HG02852 (cell line): ENCODE measurements around the gene PSMD13.
A peak's percentile ranks its signal among the peaks of the same experiment; 100 is the strongest.
"Not testable (repeated sequence)": the region's sequence is repeated elsewhere in the genome, so short reads cannot be mapped to it uniquely, and the experiment has no call there.

Experiments used
- ATAC-seq: cut with Tn5 transposase; IDR thresholded peaks from one replicate; pipeline ENCODE4 v1.9.1; 2021; ENCODE audit warnings: mild to moderate bottlenecking, moderate library complexity; ENCODE audit not compliant: unreplicated experiment

PSMD13 gene

DNA sequence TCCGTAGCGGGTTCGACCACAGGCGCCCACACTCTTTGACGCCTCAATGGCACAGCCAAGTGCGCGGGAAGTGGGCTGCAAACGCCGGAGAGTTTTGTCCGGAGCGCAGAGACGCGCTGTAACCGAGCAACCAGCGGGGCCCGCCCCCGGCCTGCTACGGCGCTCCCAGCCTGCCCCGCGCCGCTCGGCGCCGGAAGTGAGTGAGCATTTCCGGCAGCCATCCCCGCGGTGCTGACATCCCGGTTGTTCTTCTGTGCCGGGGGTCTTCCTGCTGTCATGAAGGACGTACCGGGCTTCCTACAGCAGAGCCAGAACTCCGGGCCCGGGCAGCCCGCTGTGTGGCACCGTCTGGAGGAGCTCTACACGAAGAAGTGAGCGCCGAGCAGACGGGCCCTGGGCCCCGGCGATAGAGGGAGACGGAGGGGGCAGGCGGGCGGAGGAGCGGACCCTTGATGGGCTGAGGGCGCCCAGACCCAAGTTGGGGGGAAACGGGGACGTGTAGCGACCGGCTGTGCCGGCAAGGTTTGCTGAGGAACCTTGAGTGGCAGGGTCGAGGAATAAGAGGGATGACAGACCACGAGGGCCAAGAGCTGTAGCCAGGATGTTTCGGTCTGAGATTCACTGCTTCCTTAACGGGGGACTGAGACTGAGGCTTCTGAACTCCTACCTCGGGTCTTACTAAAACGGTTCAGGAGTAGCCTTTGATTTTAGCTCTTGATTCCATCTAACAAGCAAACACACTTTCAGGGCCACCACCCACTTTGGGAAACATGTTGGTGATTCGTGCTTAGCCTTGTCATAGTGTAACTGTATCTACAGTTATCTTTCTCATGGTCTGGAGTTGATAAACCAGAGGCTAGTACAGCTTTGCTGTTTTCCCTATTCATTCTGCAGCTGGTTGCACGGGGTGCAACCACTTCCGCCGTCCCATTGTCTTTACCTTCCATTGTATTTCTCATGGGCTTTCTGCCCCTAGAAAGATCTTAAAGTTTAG is at the start of gene PSMD13:
Gene PSMD13, plus strand, starts transcription at position 203 of the 994 bp plus-strand sequence. Its CDS starts 74 bp downstream, at position 277.
- peak; percentile 84 for ATAC-seq

DNA sequence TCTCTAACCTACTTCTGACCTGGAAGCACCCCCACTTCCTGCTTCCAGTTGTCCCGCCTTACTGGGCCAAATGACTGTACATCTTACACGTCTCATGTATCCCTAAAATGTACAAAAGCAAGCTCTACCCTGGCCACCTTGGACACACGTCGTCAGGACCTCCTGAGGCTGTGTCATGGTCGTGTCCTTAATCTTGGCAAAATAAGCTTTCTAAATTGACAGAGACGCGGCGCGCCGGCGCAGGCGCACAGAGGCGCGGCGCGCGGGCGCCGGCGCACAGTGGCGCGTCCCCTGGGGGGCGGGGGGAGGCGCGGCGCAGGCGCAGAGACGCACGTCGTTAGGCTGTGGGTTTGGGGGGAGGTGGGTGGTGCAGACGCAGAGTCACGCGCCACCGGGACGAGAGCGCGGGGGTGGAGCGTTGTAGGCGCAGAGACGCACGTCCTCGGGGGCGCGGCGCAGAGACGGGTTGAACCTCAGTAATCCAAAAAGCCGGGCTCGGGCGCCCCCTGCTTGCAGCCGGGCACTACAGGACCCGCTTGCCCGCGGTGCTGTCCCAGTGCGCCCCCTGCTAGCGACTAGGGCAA is 47.5 kb upstream of the PSMD13 start:
- not testable (repeated sequence) for ATAC-seq

DNA sequence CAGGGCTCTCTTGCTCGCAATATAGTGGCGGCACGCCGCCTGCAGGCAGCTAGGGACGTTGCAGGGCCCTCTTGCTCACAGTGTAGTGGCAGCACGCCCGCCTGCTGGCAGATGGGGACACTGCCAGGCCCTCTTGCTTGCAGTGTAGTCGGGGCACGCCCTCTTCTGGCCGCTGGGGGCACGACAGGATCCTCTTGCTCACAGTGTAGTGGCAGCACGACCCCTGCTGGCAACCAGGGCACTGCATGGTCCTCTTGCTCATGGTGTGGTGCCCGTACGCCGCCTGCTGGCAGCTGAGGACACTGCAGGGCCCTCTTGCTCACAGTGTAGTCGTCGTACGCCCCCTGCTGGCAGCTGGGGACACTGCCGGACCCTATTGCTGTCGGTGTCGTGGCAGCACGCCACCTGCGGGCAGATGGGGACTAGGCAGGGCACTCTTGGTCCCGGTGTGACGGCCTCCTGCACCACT is 46.9 kb upstream of the PSMD13 start:
- ATAC-seq, result not testable (repeated sequence)

DNA sequence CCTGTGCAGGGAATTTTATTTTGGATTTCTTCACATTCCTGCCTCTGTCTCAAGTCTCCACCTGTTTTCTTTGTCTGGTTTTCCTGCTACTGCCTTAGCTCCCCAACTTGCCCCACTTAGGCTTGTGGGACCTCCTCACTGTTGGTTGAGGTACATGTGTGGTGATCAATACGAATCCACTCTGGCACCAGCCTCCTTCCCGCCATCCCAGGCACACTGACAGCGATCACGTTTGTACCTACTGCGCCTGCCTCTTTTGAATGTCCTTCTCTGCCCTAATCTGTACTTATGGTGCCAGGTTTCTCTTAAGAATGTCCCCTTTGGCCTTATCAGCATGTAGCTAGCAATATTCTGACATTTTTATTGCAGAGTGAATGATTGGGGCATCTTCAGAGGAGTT is 46.2 kb upstream of the PSMD13 start:
- not testable (repeated sequence) for ATAC-seq

DNA sequence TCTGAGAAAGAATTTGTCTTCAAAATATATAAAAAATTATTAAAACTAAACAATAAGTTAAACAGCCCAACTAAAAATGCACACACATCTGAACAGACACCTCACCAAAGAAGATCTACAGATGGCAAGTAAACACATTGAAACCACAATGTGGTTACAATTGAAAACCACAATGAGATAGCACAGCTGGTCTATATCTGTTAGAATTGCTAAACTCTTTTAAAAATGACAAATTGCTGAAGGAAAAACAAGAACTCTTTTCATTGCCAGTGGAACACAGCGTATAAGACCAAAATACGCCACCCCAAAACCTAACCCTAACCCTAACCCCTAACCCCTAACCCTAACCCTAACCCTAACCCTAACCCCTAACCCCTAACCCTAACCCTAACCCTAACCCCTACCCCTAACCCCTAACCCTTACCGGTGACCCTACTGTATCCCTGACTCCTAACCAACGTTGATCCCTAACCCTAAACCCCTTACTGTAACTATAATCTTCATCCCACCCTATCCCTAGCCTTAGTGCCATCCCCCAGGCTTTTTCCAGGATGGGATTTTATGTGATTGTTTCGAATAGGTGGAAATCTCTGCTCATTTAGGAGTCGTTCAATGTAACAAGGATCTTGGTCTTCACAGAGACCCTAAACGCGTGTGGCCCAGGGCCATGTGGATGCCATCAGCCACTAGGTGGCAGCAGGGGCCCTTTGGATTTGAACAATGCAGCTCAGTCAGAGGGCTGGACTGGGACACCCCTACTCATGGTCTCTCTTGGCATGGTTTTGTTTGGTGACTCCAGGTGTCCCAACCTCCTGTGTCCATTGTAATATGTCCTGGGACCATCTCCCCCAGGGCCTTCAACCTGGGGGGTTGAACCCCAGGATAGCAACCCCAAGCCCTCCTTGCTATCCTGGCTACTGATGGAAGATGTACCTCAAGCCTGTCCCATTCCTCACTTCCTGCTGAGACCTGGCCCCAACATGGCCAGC is 45.0 kb upstream of the PSMD13 start:
- ATAC-seq, result not testable (repeated sequence)

DNA sequence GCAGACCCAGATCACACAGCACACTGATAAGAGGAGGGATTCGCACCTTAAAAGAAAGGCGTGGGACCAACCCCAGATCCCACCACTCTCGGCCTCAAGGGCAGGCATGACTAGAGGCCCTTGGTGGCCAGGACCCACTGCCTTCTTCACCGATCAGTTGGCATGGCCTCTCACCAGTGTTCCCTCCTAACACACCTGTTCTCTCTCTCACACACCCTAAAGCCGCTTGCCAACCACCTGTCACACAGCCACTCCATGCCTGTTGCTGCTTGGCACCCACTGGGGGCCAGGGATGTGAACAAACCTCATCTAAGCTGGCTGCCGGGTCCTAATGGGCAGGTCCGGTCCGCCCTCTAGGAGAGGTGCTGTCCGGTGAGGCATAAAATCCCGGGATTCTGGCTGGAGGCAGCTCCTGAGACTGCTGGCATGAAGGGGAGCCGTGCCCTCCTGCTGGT is 44.1 kb upstream of the PSMD13 start, which contains the start of gene SCGB1C1:
Gene SCGB1C1, plus strand, starts transcription at position 405 of the 455 bp plus-strand sequence. Its CDS starts 22 bp downstream, at position 427.
- ATAC-seq, result not testable (repeated sequence)

DNA sequence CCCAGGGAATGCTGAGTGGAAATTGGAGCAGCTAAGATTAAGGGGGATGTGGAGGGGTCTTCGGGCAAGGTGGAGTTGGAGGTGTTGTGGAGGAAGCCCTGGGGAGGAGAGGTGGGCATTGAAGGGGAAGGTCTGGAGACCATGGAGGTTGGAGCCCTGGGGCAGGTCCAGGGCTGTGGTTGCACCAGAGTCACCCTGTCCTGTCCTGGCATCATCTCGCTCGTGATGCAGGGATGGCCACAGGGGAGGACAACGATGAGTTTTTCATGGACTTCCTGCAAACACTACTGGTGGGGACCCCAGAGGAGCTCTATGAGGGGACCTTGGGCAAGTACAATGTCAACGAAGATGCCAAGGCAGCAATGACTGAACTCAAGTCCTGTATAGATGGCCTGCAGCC is 43.3 kb upstream of the PSMD13 start:
- not testable (repeated sequence) for ATAC-seq

DNA sequence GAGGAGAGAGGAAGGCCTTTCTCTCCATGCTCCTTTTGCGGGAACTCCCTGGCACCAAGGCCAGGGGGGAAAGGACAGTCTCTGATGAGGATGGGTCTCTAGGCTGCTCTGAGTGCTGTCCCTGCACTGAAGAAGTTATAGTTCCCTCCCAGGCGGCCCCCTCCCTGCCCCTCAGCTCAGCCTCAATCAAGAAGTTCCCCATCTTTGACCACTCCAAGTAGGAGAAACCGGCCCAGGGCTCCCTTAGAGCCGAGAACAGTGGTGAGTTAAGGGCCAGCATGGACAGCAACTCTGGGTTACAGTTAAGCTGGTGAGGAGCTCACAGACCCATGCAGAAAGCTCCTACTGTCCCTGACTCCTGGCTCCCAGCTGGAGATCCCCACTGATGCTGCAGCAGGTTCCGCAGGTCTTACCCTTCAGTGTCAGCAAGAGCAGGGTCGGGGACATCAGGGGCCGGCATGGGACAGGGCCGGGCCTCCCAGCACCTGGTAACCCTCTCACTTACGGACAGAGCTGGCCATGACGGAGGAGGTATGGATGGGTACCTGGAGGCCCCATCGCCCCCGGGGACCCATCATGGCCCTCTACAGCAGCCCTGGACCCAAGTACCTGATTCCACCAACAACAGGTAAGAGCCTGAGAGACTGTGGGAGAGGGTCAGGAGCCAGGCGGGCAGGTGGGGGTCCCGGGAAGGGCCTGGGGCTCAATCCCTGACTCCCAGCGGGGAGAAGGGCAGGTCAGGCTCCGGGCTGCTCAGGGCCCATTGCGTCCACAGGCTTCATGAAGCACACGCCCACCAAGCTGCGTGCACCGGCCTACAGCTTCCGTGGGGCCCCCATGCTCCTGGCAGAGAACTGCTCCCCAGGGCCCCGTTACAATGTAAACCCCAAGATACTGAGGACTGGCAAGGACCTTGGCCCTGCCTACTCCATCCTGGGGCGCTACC is 39.7 kb upstream of the PSMD13 start:
- no peak for ATAC-seq

DNA sequence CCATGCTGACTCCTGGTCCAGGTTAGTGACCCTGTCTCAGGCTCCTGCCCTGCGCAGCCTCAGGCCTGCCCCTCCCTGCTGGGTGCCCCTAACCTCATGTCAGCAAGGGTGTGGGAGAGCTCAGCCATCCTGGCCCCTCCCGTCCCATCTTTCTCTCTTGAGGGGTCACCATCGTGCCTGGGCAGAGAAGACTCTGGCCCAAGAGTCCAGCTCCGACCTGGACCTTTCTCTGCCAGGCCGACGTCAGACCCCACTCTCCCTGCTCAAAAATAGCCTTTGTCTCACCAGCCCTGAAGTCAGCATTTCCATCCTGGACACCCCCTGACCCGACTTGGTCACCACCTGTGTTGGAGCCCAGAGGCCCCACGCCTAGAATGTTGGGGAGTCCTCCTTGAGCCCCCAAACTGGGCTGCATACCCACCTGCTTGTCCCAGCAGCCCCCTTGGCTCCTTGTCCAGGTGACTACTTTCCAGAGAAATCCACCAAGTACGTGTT is 39.0 kb upstream of the PSMD13 start:
- no peak for ATAC-seq

DNA sequence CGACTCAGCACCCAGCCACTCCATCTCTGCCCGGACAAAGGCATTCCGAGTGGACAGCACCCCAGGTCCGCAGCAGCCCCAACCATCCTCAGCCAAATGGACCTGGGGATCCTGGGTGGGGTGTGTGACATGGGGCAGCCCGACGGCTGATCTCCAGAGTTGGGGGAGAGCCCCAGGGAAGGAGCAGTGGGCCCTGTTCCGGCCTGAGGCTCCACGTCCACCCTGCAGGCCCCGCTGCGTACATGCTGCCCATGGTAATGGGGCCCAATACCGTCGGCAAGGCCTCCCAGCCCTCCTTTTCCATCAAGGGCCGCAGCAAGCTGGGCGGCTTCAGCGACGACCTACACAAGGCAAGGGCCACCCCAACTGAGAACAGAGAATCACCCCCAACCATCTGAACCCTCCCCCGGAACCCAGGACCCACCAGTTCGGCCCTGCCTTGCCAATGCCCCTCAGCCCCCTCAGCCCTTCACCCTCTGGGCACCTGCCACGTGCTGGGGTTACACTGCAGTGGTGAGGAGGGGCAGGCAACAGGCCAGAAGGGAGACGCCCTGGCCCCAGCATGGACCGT is 38.5 kb upstream of the PSMD13 start:
- ATAC-seq, result no peak

DNA sequence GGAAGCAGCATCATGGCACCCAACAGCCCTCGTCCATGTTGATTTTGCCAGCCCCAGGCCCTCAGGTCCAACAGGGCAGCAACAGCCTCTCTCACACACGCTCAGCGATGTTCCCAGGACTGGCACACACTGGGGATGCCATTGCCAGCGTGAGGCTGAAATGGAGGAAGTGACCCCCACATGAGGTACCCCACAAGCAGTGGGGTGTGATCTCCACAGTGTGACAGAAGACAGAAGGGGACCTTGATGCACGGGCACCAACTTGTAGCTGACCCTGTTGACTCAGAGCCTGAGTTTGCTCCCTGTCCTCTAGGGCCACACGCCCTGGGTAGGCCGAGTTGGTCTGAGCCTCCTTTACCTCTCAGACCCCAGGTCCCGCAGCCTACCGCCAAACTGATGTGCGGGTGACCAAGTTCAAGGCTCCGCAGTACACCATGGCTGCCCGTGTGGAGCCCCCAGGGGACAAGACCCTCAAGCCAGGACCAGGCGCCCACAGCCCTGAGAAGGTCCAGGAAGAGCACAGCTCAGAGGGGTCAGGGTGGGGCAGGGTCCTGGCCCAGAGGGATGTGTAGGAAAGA is 37.7 kb upstream of the PSMD13 start:
- no peak for ATAC-seq

DNA sequence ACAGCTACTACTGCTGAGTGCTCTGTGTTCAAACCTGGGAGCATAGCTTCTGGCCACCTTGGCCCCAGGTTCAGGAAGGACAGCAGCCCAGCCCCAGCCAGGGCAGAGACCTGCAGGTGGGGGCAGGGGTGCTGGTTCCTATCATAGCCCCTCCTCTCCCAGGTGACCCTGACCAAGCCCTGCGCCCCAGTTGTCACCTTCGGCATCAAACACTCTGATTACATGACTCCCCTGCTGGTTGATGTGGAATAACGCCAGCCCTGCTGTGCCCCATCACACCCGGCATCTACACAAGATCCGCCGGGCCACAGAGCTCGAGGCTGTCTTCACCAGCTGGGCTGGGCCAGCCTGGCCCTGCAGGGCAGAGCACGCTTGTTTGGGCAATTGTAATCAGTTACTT is 37.0 kb upstream of the PSMD13 start:
- ATAC-seq, result no peak

DNA sequence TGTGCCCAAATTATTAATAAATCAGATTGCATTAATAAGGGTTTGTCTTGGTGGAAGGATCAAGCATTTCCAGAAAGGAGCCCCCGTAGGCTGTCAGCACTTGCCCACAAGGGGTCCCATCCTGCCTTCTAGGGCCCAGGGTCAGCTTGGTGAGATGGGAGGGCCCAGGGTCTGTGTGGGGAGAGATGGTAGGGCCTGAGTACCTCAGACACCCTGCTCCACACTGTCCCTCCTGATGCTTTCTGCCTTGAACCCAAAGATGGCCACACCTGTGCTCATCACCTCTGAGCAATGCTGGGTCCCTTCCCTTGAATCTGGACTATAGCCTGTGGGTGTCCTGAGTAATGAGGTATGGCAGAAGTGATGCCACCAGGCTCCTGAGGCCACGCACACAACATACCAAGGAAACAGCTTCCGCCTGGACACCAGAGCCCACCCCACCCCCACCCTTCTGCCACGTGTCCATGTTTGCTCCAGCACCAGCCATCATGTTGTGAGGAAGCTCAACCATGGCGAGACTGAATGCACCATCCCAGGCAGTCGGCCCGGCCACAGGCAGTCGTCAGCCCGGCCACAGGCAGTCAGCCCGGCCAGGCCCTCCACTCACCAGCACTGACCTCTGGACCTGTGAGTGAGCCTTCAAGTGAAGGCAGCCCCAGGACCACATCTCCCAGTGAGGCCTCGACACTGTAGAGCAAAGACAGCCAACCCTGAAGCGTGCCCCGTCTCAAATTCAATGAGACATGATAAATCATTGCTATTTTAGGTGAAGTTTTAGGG is 36.4 kb upstream of the PSMD13 start:
- ATAC-seq, result no peak

DNA sequence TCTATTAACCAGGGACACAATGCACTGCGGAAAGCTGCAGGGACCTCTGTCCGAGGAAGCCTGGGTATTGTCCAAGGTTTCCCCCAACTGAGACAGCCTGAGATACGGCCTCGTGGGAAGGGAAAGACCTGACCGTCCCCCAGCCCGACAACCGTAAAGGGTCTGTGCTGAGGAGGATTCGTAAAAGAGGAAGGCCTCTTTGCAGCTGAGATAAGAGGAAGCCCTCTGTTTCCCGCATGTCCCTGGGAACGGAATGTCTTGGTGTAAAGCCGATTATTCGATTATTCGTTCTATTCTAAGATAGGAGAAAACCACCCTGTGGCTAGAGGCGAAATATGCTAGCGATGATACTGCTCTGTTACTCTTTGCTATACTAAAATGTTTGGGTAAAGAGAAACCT is 34.8 kb upstream of the PSMD13 start:
- ATAC-seq, result no peak

DNA sequence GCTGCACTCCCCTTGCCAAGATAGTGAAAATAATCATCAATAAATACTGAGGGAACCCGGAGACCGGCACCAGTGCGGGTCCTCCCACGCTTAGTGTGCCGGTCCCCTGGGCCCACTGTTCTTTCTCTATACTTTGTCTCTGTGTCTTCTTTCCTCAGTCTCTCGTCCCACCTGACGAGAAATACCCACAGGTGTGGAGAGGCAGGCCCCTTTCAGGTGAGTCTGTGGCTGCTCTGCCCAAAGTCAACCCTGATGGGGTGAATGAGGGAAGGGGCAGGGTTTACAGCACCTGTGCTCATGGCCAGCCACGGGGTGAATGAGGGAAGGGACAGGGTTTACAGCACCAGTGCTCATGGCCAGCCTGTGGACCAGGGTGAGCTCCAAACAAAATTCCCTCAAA is 34.3 kb upstream of the PSMD13 start:
- ATAC-seq, result no peak

DNA sequence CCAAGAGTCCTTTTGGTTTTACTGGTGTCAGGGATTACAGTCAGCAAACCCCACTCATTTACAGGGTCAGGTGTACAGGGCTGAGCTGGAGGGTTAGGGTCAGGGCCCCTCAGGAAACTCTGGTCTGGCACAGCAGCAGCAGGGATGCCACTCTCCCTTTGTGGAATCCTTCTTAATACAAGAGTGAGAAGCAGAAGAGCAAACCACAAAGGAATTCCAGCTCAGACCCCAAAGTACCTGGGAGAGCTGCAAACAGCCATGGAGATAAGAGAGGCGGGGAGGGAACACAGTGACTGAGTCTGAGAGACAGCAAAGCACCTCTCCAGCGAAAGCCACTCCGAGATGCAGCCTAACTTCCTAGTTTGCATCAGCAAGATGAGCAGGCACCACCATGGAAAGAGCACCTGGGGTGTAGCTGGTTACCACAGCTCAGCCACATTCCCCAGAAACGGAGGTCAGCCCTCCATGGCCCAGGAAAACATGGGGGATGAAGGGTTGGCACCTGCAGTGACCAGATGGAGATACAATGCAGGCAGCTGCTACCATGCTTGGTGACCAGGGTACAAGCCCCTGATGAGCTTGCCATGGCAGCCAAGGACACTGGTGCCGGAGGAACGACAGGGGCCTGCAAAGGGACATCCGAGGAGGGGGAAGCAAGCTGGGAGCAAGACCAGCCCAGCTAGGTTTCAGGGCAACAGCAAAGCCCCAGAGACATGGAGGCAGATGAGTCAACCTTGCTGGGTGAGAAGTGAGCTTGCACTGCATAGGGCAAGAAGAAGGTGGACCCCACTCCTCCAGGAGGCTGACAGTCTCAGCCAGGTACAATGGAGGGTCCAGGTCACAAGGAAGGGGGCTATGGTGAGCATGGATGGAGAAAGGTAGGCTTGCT is 33.5 kb upstream of the PSMD13 start:
- no peak for ATAC-seq
